Fibroblast of the conjunctiva (primary cell): ENCODE data around the gene APBA2.
A peak's percentile ranks its signal among the peaks of the same experiment; 100 is the strongest.

ENCODE experiments used
- DNase-seq: peaks from one replicate; pipeline ENCODE4 v3.0.0-alpha.2; 2010; ENCODE audit warnings: low read depth

The APBA2 gene

GRCh38 chr15:28957606-28958498 lies 72.1 kb downstream of the APBA2 start:
- no peak for DNase-seq

- DNase-seq = no peak
Measured at GRCh38 chr15:28959326-28959725, 73.6 kb downstream of the APBA2 start.

GRCh38 chr15:28960979-28961378 lies 75.2 kb downstream of the APBA2 start:
- DNase-seq = no peak

- no peak for DNase-seq
Measured at GRCh38 chr15:28961391-28961790, 75.6 kb downstream of the APBA2 start.

GRCh38 chr15:28962851-28963710 lies 77.3 kb downstream of the APBA2 start:
- no peak for DNase-seq

GRCh38 chr15:28963711-28964081 lies 77.9 kb downstream of the APBA2 start:
- DNase-seq = no peak

- no peak for DNase-seq
Measured at GRCh38 chr15:28964098-28964497, 78.3 kb downstream of the APBA2 start.

GRCh38 chr15:28967066-28967465 lies 81.3 kb downstream of the APBA2 start:
- DNase-seq = no peak

- no peak for DNase-seq
Measured at GRCh38 chr15:28967990-28968389, 82.2 kb downstream of the APBA2 start.

GRCh38 chr15:28969511-28970085 lies 83.8 kb downstream of the APBA2 start:
- no peak for DNase-seq

GRCh38 chr15:28974142-28974541 lies 88.4 kb downstream of the APBA2 start:
- no peak for DNase-seq

GRCh38 chr15:28975766-28976179 lies 90.0 kb downstream of the APBA2 start:
- no peak for DNase-seq

GRCh38 chr15:28977377-28978010 lies 91.7 kb downstream of the APBA2 start:
- peak; percentile 88 for DNase-seq

GRCh38 chr15:28978011-28978378 lies 92.2 kb downstream of the APBA2 start:
- no peak for DNase-seq

GRCh38 chr15:28978661-28979060 lies 92.9 kb downstream of the APBA2 start:
- no peak for DNase-seq

- no peak for DNase-seq
Measured at GRCh38 chr15:28979208-28979841, 93.6 kb downstream of the APBA2 start.

GRCh38 chr15:28980709-28981350 lies 95.1 kb downstream of the APBA2 start:
- DNase-seq = no peak

GRCh38 chr15:28981351-28981720 lies 95.6 kb downstream of the APBA2 start:
- no peak for DNase-seq

- no peak for DNase-seq
Measured at GRCh38 chr15:28981921-28982320, 96.1 kb downstream of the APBA2 start.

GRCh38 chr15:28982886-28983285 lies 97.1 kb downstream of the APBA2 start:
- DNase-seq = no peak
